GM12872 (cell line): ENCODE data around the gene GPD2.

Source experiments
- TF ChIP-seq, protein P1 (sequence below): IDR thresholded peaks from 3 replicates; pipeline ENCODE4 v1.5.1; 2011; ENCODE audit warnings: low read depth, mild to moderate bottlenecking, low read length, moderate library complexity; ENCODE audit not compliant: insufficient read depth

The GPD2 gene

DNA sequence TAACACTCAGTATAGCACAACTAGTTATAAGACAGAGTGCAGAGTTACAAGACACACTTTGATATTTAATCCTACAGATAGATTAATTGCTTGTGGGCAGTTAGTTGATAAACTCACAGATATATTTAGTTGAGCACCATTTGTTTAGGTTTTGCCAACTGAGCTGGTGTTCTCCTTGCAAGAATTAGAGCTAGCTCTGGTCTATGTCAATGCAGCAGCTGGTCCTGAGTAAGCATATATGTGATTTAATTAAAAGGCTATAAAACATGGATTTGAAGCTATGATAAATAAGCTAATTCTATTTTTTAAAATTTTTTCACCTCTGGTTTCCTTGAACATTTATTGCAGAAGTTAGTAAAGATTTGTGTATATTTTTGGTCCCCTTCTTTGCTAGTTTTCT, 35.6 kb downstream of the GPD2 start:
- TF ChIP-seq, protein P1, sequence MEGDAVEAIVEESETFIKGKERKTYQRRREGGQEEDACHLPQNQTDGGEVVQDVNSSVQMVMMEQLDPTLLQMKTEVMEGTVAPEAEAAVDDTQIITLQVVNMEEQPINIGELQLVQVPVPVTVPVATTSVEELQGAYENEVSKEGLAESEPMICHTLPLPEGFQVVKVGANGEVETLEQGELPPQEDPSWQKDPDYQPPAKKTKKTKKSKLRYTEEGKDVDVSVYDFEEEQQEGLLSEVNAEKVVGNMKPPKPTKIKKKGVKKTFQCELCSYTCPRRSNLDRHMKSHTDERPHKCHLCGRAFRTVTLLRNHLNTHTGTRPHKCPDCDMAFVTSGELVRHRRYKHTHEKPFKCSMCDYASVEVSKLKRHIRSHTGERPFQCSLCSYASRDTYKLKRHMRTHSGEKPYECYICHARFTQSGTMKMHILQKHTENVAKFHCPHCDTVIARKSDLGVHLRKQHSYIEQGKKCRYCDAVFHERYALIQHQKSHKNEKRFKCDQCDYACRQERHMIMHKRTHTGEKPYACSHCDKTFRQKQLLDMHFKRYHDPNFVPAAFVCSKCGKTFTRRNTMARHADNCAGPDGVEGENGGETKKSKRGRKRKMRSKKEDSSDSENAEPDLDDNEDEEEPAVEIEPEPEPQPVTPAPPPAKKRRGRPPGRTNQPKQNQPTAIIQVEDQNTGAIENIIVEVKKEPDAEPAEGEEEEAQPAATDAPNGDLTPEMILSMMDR = no peak

DNA sequence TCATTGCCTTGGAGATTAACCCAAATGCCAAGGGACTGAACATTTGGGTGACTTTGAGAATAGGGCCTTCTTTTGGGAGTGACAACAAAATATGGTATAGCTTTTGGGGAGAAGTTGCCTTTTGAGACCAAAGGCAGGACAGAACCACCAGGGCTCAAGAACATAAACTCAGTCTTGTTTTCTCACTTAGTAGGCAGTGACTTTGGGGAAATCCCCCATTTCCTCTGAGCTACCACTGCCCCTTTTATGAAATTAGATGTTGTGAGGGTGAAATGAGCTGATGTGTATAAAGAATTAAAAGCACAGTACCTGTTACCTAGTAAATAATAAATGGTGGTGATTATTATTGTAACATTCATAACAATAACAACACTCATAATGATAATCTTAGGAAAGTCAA, 36.5 kb downstream of the GPD2 start:
- TF ChIP-seq, protein P1 = no peak

DNA sequence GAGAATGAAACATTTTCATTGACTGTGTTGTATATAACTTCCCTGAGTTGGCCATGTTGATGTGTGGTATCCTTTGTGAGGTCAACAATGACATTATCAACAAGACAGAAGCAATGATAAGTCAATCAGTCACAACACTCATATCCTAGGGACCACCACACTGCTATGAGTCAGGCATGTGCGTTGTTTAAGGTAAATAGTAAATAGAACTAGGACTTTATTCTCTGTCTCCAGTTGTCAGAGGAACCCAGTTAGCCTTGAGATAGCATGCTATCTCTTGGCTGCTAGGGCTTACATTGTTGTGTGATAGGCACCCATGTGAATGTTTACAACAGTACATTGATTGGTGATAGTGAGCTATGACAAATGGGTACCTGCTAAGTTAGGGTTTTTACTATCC, 37.3 kb downstream of the GPD2 start:
- TF ChIP-seq, protein P1 = no peak

DNA sequence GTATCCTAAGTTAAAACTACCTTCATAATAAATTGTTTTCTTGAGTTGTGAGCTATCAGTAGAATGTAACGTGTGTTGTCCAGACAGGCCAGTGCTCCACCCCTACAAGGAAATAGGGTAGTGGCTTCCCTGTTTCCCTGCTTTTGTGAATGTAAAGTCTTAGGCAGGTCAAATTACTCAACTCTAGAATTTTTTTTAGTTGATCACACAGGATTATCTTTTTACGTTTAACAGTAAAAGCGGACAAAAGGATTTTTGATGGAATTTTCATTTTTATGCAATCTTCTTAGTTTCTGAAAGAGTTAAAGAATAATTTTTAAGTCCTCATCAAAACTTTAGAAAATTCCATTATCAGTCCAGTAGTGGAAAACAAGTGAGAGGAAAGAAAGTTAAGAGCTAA, 38.2 kb downstream of the GPD2 start:
- TF ChIP-seq, protein P1 = no peak

DNA sequence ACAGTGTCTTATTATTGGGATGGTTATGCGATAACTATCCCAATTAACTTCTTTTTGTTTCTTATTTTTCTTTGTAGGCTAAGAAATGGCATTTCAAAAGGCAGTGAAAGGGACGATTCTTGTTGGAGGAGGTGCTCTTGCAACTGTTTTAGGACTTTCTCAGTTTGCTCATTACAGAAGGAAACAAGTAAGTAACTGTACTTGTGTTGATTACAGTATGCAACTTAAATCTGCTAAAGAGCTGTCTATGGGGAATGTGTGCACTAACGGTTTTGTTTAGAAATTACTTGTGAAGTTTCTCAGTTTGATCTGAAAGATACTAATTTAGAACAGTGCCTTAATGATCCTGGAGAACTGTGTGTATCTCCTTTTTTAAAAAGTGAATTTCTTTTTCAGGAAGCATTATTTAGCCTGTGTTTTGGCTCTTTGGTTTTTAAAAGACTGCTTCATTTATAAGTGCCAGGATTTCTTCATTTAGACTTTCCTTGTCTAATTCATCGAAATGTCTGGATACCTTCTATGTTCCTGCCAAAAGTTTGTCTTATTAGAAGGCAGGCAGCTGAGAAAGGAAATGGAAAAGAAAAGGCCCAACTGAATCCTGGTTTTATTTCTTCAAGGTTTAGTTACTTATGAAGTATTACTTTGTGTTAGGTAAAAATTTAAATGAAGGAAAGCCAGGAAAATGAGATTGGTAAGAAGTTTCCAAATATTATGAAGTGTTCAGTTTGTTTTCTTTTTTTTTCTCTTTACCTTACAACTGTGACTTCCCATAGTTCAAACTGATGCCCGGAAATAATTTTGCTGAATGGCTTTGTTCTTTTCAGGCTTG, 40.1 kb downstream of the GPD2 start:
- TF ChIP-seq, protein P1 = no peak

DNA sequence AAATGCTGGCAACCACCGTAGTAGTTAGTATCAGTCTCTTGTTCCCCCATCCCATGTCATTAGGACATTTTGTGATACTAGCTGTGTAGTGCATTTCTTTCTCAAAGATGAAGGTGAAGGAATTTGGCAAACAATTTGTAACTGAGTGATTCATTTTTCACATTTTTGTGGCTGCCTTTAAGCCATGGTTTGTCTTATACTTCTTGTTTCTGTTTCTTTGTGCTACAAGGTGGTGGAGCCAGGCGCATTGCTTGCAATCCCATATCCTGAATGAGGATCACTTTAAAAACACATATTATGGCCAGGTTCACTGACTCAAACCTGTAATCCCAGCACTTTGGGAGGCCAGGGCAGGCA, 40.6 kb downstream of the GPD2 start:
- TF ChIP-seq, protein P1 = no peak

DNA sequence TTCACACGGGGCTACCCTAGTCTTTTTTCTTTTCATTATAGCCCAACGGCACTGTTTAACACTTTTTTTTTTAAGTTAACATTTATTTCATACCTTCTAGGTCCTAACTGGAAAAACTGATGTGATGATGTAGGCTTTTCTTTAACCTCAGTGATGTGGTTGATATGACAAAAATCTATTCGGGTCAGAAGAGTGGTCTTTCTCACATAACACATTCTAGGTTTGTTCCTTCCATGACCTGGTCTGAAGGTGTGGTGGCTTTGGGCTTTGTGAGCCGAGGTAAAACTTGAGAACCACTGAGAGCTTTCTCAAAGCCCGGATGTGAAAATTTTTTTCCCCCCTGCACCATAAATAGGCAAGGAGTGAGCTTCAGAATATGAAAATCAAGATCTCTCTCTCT, 44.2 kb downstream of the GPD2 start:
- TF ChIP-seq, protein P1 = no peak
